K562 (cell line): ENCODE data around the gene HPSE2. TPM values are rescaled to one million over a fixed set of nuclear protein-coding genes. Genes with fewer than 3 reads are reported as not detected.

Source experiments
- ATAC-seq: fragments of 200-7000 bp; cut with Tn5 transposase; 3 replicates; pipeline ENCODE4 v1.9.1; 2020; ENCODE audit warnings: moderate library complexity
- BruUV-seq: library from RNA; stranded (reverse); fragments of 400-500 nt; replicated peaks from 2 replicates; lab custom pipeline; 2021; lab: Mats Ljungman, UMichigan
- CTCF ChIA-PET: fragments of 300-600 bp; formaldehyde crosslinking; extraction: SDS; loops from one replicate; lab custom pipeline; 2021; ENCODE audit warnings: low intra/inter-chr PET ratio; lab: Yijun Ruan, JAX
- POLR2A ChIA-PET: fragments of 300-600, 350-650 bp; sonication (Branson Sonifier 250); formaldehyde crosslinking; extraction: SDS; loops from one replicate; lab custom pipeline; 2021; ENCODE audit warnings: antibody characterized with exemption, inconsistent platforms; lab: Yijun Ruan, JAX
- DNase-seq, 4 experiments: peaks; one replicate each; pipeline versions ENCODE4 v3.0.0 to v3.0.0-alpha.2; 2011 to 2018; ENCODE audit warnings: low spot score in 3 of 4, mixed read lengths in 3 of 4; ENCODE audit errors: extremely low read depth in 1 of 4
- FAIRE-seq: peaks from 2 replicates; lab custom pipeline; 2011; peaks lifted over from hg19 to GRCh38; lab: Jason Lieb, UNC
- H2AFZ ChIP-seq: 2 replicates; pipeline ENCODE4 v1.6.0; 2011; ENCODE audit warnings: low read depth, low read length, control low read depth, inconsistent platforms
- H3K27ac ChIP-seq: fragments of 200-600 bp; 3 replicates; pipeline ENCODE4 v1.8.0; 2011; ENCODE audit warnings: low read depth, mild to moderate bottlenecking, control low read depth, inconsistent platforms, low read length, moderate library complexity, mixed read lengths; ENCODE audit errors: extremely low read depth
- H3K27me3 ChIP-seq, 2 experiments: fragments of 300-600 bp in 1 of 2; 2 replicates in 1 of 2; 3 replicates in 1 of 2; pipeline versions ENCODE4 v1.6.0 to v1.8.0; 2011; ENCODE audit warnings: inconsistent platforms in 2 of 2, low read length in 2 of 2, mild to moderate bottlenecking in 1 of 2, mixed read lengths in 1 of 2, moderate library complexity in 1 of 2; ENCODE audit not compliant: control insufficient read depth in 2 of 2, insufficient read depth in 2 of 2
- H3K36me3 ChIP-seq: fragments of 300-600 bp; 3 replicates; pipeline ENCODE4 v1.8.0; 2011; ENCODE audit warnings: mild to moderate bottlenecking, low read length, inconsistent platforms; ENCODE audit not compliant: control insufficient read depth, insufficient read depth
- H3K4me1 ChIP-seq, 2 experiments: fragments of 200-600 bp in 1 of 2; replicated peaks in 1 of 2; 2 replicates in 1 of 2; 3 replicates in 1 of 2; pipeline versions ENCODE4 v1.5.1 to v1.8.0; 2011; ENCODE audit warnings: inconsistent platforms in 2 of 2, low read length in 2 of 2, mild to moderate bottlenecking in 1 of 2, mixed read lengths in 1 of 2, moderate library complexity in 1 of 2; ENCODE audit not compliant: control insufficient read depth in 2 of 2, insufficient read depth in 2 of 2
- H3K4me2 ChIP-seq: 2 replicates; pipeline ENCODE4 v1.6.1; 2011; ENCODE audit warnings: low read length, control low read depth, inconsistent platforms, mixed read lengths; ENCODE audit not compliant: insufficient read depth
- H3K4me3 ChIP-seq: fragments of 200-600 bp; sonication (generic), shearing (Covaris generic); 2 replicates; pipeline ENCODE4 v1.5.1; 2016; ENCODE audit warnings: control low read depth, inconsistent platforms
- H3K79me2 ChIP-seq: fragments of 200-600 bp; 3 replicates; pipeline ENCODE4 v1.8.0; 2011; ENCODE audit warnings: low read length, inconsistent platforms; ENCODE audit not compliant: control insufficient read depth, insufficient read depth
- H3K9ac ChIP-seq, 2 experiments: 2 replicates each; pipeline versions ENCODE4 v1.6.0 to v1.6.1; 2011; ENCODE audit warnings: low read depth in 2 of 2, low read length in 2 of 2, control low read depth in 1 of 2, inconsistent platforms in 1 of 2, mild to moderate bottlenecking in 1 of 2, mixed read lengths in 1 of 2; ENCODE audit not compliant: insufficient read depth in 1 of 2
- H3K9me1 ChIP-seq: one replicate; pipeline ENCODE4 v1.6.0; 2011; ENCODE audit warnings: inconsistent platforms, mild to moderate bottlenecking, low read length, moderate library complexity; ENCODE audit not compliant: control insufficient read depth, insufficient read depth
- H3K9me3 ChIP-seq: replicated peaks from 2 replicates; pipeline ENCODE4 v1.5.1; 2011; ENCODE audit warnings: low read depth, low read length, inconsistent platforms; ENCODE audit not compliant: control insufficient read depth, insufficient read depth
- H4K20me1 ChIP-seq: replicated peaks from 2 replicates; pipeline ENCODE4 v1.6.1; 2011; ENCODE audit warnings: low read length, inconsistent platforms, mixed read lengths; ENCODE audit not compliant: control insufficient read depth, insufficient read depth
- ARID1B ChIP-seq: fragments of 450-650 bp; IDR thresholded peaks from 2 replicates; pipeline ENCODE4 v1.6.1; 2016; ENCODE audit warnings: antibody characterized with exemption, mild to moderate bottlenecking, inconsistent platforms
- EP400 ChIP-seq: fragments of 450-650 bp; IDR thresholded peaks from 2 replicates; pipeline ENCODE4 v1.6.1; 2017; ENCODE audit warnings: antibody characterized with exemption, mild to moderate bottlenecking, moderate library complexity
- FOXK2 ChIP-seq, 2 experiments: fragments of 450-650 bp; IDR thresholded peaks in 1 of 2; conservative IDR thresholded peaks in 1 of 2; 2 replicates each; pipeline ENCODE4 v1.6.1; 2016; ENCODE audit warnings: low read depth in 2 of 2, mild to moderate bottlenecking in 1 of 2
- GABPA ChIP-seq: fragments of 200-800 bp; sonication (Bioruptor generic); conservative IDR thresholded peaks from 2 replicates; pipeline ENCODE4 v1.6.1; 2016; ENCODE audit warnings: low read depth, missing genetic modification characterization, missing compliant biosample characterization
- GATAD2B ChIP-seq: fragments of 450-650 bp; IDR thresholded peaks from 2 replicates; pipeline ENCODE4 v1.6.1; 2017; ENCODE audit warnings: mild to moderate bottlenecking, borderline replicate concordance
- MEF2A ChIP-seq: IDR thresholded peaks from 2 replicates; pipeline ENCODE4 v1.6.1; 2011; ENCODE audit warnings: low read depth, mild to moderate bottlenecking, low read length, moderate library complexity; ENCODE audit not compliant: control insufficient read depth
- NFIC ChIP-seq: fragments of 450-650 bp; IDR thresholded peaks from 2 replicates; pipeline ENCODE4 v1.6.1; 2017; ENCODE audit warnings: mild to moderate bottlenecking, inconsistent platforms
- PATZ1 ChIP-seq: fragments of 250-450 bp; sonication (Bioruptor Pico); IDR thresholded peaks from 2 replicates; pipeline ENCODE4 v1.5.0; 2020; ENCODE audit warnings: mild to moderate bottlenecking, borderline replicate concordance
- PML ChIP-seq: IDR thresholded peaks from 2 replicates; pipeline ENCODE4 v1.6.1; 2012; ENCODE audit warnings: low read length, inconsistent platforms
- SETDB1 ChIP-seq: IDR thresholded peaks from one replicate; pipeline ENCODE4 v1.6.1; 2012; ENCODE audit warnings: low read length, control low read depth, inconsistent platforms
- TAF7 ChIP-seq: fragments of 450-650 bp; IDR thresholded peaks from 2 replicates; pipeline ENCODE4 v1.6.1; 2016; ENCODE audit warnings: missing genetic modification characterization, missing compliant biosample characterization
- TEAD1 ChIP-seq, 2 experiments: fragments of 450-650 bp in 1 of 2; sonication (generic) in 1 of 2; formaldehyde crosslinking; IDR thresholded peaks; 2 replicates each; pipeline versions ENCODE4 v1.4.0 to v1.8.0; 2020 to 2022; ENCODE audit warnings: mild to moderate bottlenecking in 2 of 2, missing genetic modification reagents in 1 of 2
- TFE3 ChIP-seq: fragments of 450-650 bp; formaldehyde crosslinking; IDR thresholded peaks from 2 replicates; pipeline ENCODE4 v1.4.0; 2020; ENCODE audit warnings: mild to moderate bottlenecking, mixed read lengths
- ZKSCAN3 ChIP-seq: fragments of 250-450 bp; sonication (Bioruptor Pico); IDR thresholded peaks from 2 replicates; pipeline ENCODE4 v1.4.0; 2020
- ZNF165 ChIP-seq: fragments of 250-450 bp; sonication (Bioruptor Pico); IDR thresholded peaks from 2 replicates; pipeline ENCODE4 v1.4.0; 2020; ENCODE audit warnings: borderline replicate concordance
- ZNF586 ChIP-seq: fragments of 450-650 bp; formaldehyde crosslinking; conservative IDR thresholded peaks from 2 replicates; pipeline ENCODE4 v1.4.0; 2020; ENCODE audit warnings: mild to moderate bottlenecking, moderate library complexity
- WGBS: fragments of 100-300 bp; shearing (Covaris generic); methylation state at CpG from one replicate; pipeline ENCODE4 v1.1.6; 2016; ENCODE audit warnings: low coverage, mixed read lengths; ENCODE audit not compliant: insufficient coverage; ENCODE audit errors: missing lambda C conversion rate; 5-methylcytosine and 5-hydroxymethylcytosine counted together
- in situ Hi-C: fragments of 300-500 bp; cut with MboI; formaldehyde crosslinking; loops from 4 replicates; pipeline ENCODE4 v1.15.0; 2018; ENCODE audit warnings: inconsistent platforms, mixed read lengths
- intact Hi-C: fragments of 100-400 bp; cut with micrococcal nuclease; formaldehyde crosslinking; loops from 2 replicates; pipeline ENCODE4 v1.14.2; 2022
- polyA plus RNA-seq, 8 experiments: library from polyadenylated mRNA; depleted of rRNA in 4 of 8; stranded (reverse) in 5 of 8; unstranded in 3 of 8; fragments of >200 nt; fragmentation: Nextera tagmentation in 2 of 8; fragmentation: Illumina TruSeq in 1 of 8; extraction: Ambion mirVana in 2 of 8; extraction: Trizol in 1 of 8; gene quantifications; 2 replicates each; pipeline versions ENCODE4 v1.2.1 to v1.2.3, GENCODE V29; 2011 to 2014; ENCODE audit warnings: inconsistent platforms in 1 of 8, missing spikeins in 1 of 8
- total RNA-seq, 7 experiments: library from RNA; depleted of rRNA in 6 of 7; stranded (reverse); fragments of >200 nt in 6 of 7; fragmentation: Illumina TruSeq in 2 of 7; extraction: Trizol in 2 of 7; gene quantifications; 2 replicates each; pipeline versions ENCODE4 v1.2.1 to v1.2.3, GENCODE V29; 2011 to 2021; ENCODE audit warnings: low replicate concordance in 1 of 7

HPSE2 gene
- total and polyA plus RNA-seq, 9 of the 15 experiments (the other 6 are each of a cell fraction or from before 2014, with no cell fraction given) = 0.03 to 0.10 (median 0.04) TPM; not detected in 2

- ChIA-PET POLR2A (no interaction called here), CTCF (no interaction called here)
- Histone ChIP-seq H2AFZ (no peak overlapping the region), H3K4me2 (no peak overlapping the region), H4K20me1 (no peaks in the 10 kb centered on the region), H3K9me3 (no peaks in the 10 kb centered on the region), H3K9me1 (no peaks in the 10 kb centered on the region), H3K79me2 (no peaks in the 10 kb centered on the region), H3K27me3 (no peaks in the 10 kb centered on the region), H3K4me1 (no peaks in the 10 kb centered on the region), H3K27ac (no peak overlapping the region), H3K9ac (no peak overlapping the region), H3K4me3 (no peak overlapping the region), H3K36me3 (no peaks in the 10 kb centered on the region)
- in situ Hi-C loops (no loop called here), intact Hi-C loops (no loop called here)
- no TSS peak for BruUV-seq
- ATAC-seq (no peak), DNase-seq (no peak), FAIRE-seq (no peak)
- TF ChIP-seq NFIC (no peak), GABPA (tag) (no peak), TAF7 (tag) (no peak), ARID1B (no peak), TEAD1 (CRISPR knock-in tag; IDR thresholded peaks at IDR 0.05) (no peak), ZKSCAN3 (CRISPR knock-in tag) (no peak), PATZ1 (CRISPR knock-in tag) (no peak), GATAD2B (no peak), ZNF165 (CRISPR knock-in tag) (no peak), TFE3 (CRISPR knock-in tag) (no peak), SETDB1 (no peak), FOXK2 (conservative IDR thresholded peaks at IDR 0.05 in 1 of 2, IDR thresholded peaks at IDR 0.05 in 1 of 2; ENCODE audit: low read depth in 2 of 2) (no peak), MEF2A (no peak), EP400 (no peak), PML (no peak), ZNF586 (no peak)
- 5% methylated on average over 5 of the region's 6 CpGs for WGBS
Observed at GRCh38 chr10:98599032-98599610, 636.5 kb downstream of the HPSE2 start.
